GM18502 (cell line): ENCODE data around the gene CRABP1.
"Not testable (repeated sequence)": the region's sequence is repeated elsewhere in the genome, so short reads cannot be mapped to it uniquely, and the experiment has no call there.

Experiments used
- ATAC-seq: cut with Tn5 transposase; IDR thresholded peaks from one replicate; pipeline ENCODE4 v1.9.1; 2021; ENCODE audit warnings: mild to moderate bottlenecking; ENCODE audit not compliant: unreplicated experiment, poor library complexity

The CRABP1 gene

GRCh38 chr15:78368651-78369050 lies 28.5 kb downstream of the CRABP1 start:
- ATAC-seq, result no peak

DNA sequence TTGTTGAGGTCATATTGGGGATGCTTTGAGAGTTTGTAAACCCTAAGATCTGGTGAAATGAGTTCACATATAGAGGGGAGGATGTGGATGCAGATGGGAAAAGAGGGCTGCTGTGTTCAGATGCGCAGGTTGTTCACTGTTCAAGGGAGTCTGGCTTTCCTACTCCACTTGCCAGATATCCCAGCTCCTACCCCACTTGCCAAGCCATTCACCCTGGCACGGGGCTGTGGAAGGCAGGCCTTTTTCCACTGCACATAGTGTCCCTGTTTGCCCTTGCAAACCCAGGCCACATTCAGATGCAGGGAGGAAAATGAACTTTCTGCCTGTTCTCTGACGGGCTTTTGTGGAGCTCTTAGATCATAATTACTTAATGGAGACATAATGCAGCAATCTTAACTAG lies 29.0 kb downstream of the CRABP1 start:
- no peak for ATAC-seq

- no peak for ATAC-seq
These were observed 29.9 kb downstream of the CRABP1 start for GRCh38 chr15:78370013-78370412.

DNA sequence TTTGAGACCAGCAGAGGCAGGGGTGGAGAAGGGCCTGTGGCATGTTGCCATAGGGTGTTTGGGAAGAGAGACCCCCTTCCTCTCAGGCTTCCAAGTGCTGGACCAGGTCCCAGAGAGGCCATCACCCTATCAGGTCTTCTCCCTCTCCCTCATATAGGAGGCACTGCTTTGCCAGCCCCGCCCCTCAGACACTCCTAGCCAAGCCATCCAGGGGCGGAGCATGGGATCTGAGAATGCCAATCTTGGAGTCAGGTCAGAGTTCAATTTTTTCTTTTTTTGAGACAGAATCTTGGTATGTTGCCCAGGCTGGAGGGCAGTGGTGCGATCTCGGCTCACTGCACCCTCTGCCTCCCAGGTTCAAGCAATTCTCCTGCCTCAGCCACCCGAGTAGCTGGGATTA lies 32.7 kb downstream of the CRABP1 start:
- ATAC-seq, result no peak

- no peak for ATAC-seq
These were observed 34.6 kb downstream of the CRABP1 start for GRCh38 chr15:78374436-78375393.

DNA sequence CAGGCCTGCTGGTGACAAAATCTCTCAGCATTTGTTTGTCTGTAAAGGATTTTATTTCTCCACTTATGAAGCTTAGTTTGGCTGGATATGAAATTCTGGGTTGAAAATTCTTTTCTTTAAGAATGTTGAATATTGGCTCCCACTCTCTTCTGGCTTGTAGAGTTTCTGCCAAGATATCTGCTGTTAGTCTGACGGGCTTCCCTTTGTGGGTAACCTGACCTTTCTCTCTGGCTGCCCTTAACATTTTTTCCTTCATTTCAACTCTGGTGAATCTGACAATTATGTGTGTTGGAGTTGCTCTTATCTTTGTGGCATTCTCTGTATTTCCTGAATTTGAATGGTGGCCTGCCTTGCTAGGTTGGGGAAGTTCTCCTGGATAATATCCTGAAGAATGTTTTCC lies 40.0 kb downstream of the CRABP1 start:
- ATAC-seq, result not testable (repeated sequence)

DNA sequence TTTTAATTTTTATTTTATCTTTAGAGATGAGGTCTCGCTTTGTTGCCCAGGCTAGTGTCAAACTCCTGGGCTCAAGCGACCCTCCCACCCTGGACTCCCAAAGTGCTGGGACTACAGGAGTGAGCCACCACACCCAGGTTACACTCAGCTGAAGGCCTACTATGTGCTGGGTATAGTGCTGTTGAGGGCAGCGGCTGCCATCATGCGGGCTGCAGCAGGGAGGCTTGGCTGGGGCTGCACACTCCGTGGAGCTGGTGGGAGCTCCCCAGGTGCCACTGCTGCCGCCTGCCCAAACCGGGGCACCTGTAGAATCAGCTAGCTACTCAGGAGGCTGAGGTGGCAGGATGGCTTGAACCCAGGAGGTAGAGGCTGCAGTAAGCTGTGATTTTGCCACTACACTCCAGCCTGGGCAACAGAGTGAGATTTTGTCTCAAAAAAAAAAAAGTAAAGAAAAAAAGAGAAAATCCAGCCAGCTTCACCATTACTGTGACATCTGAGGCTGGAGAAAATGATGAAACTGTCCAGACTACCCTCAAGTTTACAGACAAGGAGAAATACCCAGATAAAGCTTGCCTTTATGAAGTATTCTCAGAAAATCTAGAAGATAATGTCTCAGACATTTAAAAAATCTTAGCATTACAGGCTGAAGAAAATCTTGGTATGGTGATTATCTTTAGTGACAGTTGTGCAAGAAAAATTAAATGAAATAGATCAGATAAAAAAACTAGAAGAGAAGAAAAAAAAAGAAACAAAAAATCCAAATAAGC lies 42.1 kb downstream of the CRABP1 start:
- ATAC-seq, result no peak

DNA sequence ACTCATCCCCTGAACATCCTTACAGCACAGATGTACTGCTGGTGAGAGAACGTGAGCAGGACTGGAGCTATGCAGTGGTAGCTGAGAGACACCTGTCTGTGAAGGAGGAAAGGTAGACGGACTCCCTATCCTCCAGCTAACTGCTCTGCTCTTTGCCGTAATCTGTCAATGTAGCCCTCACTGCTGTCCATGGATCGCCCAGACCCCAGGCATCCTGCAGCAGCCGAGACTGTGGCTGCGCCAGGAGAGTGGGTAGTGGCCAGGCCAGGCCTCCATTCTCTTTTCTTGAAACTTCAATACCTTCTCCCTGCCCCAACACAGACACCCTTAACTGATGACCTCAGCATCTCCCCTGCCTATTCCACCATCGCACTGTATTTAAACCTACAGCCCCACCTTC lies 44.5 kb downstream of the CRABP1 start:
- no peak for ATAC-seq

DNA sequence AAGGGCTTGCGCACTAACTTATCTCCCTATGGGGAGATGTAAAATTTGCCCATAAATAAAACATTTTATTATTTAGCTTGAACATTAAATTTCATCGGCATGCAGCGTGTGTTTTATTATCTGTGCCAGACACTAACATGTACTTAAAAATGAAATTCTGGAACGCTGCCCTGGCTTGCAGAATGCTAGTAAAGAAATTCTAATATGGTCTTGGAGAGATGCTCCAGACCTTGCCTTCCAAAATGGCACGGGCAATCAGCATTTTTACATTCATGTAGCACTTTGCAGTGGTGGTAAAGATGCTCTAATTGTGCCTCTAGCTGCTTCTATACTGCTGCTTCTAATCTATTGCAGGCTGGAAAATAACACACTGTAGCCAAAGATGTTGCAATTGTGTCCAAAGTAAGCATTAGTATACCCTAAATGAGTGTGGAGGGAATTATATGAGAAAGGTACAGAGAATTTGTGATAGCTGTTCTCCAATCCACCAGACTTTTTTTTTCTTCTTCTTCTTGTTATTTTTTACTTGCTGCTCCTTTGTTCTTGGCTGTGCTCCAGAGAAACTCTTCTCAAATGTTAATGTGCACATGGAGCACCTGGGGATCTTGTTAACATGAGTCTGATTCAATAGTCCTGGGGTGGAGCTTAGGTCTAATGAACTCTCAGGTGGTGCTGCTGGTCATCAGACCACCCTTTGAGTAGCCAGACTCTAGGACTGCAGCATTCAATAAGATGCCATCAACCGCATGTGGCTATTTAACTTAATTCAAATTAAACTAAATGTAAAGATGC lies 47.3 kb downstream of the CRABP1 start:
- no peak for ATAC-seq

- ATAC-seq, result no peak
These were observed 48.7 kb downstream of the CRABP1 start for GRCh38 chr15:78388865-78389264.

GRCh38 chr15:78389322-78389721 lies 49.2 kb downstream of the CRABP1 start:
- no peak for ATAC-seq

DNA sequence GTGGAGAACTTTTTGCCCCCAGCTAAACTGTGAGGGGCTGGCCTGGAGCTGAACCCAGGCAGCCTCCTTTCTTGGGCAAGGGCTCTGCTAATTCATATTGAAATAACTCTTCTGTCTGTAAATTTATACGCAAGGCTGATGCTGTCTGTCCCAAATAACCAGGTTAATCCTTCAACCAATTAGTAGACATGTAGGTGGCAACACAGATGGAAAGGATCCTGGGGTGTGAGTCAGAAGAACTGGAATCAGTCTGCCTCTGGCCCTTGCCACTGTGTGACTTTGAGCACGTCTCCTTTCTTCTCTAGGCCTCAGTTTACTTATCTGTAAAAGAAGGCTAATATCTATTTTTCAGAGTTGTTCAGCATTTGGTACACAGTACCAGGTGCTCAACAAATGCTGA lies 49.6 kb downstream of the CRABP1 start:
- no peak for ATAC-seq

DNA sequence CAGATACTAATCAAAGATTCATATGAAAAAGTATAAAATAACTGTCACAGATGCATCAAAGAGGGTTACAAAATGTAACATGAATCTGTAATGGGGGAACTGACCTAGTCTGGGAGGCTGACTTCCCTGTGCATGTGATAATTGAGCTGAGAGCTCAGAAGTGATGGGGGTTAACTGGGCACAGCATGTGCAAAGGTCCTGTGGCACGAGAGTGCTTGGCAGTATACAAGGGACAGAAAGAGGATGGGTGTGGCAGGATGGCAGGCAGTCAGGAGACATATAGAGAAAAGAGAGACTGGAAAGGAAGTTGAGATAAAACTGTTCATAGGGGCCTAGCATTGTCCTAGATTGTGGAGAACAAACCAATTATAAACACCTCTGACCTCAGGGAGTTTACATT lies 50.1 kb downstream of the CRABP1 start:
- ATAC-seq, result no peak

GRCh38 chr15:78390826-78391225 lies 50.7 kb downstream of the CRABP1 start:
- no peak for ATAC-seq

DNA sequence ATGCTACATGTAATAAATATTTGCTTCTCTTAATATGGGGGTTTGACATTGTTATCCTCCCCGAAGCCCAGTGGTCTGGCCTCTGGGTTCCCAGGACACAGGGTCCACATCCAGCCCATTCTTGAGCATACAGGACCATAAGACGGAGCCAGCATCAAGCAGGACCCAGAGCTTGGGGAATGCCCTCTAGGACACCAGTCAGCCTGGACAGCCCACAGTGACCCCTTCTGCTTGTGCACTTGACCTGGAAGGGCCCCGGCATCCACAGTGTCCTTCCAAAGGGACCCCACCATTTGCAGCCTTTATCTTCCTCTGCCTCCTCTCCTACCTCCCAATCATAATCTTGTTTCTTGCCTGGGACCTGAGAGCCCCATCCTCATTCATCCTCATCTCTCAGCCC lies 51.6 kb downstream of the CRABP1 start:
- no peak for ATAC-seq

- no peak for ATAC-seq
These were observed 52.3 kb downstream of the CRABP1 start for GRCh38 chr15:78392430-78392829.

- no peak for ATAC-seq
These were observed 53.0 kb downstream of the CRABP1 start for GRCh38 chr15:78393137-78393536.

DNA sequence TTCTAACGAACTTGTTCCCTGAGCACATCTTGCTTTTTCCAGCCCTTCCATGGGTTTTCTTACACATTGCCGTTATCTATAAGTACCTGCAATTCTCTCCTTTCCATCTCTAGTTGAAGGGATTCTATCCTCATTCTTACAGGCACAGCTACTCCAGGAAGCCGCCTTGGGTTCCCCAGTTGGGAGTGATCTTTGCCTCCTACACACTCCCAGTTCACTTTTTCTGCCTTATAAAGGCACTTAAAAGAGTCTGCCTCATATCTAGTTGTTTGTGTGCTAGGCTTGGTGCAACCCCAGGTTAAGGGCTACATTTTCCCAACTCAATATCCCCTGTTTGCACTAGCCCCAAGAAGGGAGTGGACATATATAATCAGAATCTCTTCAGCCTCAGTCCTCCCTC lies 53.9 kb downstream of the CRABP1 start:
- ATAC-seq, result no peak

GRCh38 chr15:78394981-78395616 lies 54.9 kb downstream of the CRABP1 start:
- ATAC-seq, result no peak

DNA sequence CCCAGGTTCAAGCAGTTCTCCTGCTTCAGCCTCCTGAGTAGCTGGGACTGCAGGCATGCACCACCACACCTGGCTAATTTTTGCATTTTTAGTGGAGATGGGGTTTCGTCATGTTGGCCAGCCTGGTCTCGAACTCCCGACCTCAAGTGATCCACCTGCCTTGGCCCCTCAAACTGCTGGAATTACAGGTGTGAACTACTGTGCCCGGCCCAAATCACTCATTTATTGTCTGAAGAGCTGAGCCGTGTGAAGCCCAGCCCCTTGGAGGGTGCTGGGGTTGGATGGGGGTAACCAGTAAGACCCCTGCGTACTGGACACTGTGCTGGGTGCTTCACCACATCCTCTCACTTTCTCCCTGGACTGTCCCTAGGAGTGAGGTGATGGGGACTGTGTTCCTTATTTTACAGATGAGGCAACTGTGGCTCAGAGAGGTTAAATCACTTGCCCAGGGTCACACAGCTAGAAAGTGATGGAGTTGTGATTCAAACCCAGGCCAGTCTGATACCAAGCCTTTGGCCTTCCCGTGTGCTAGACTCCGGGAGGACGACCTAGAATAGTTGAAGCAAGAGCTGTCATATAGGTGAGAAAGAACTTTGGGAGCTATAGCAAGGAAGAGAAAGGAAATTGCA lies 56.1 kb downstream of the CRABP1 start:
- no peak for ATAC-seq
